GM12872 (cell line): ENCODE results near the gene INPP5K.

ENCODE experiments used
- TF ChIP-seq, protein P1 (sequence below): IDR thresholded peaks from 3 replicates; pipeline ENCODE4 v1.5.1; 2011; ENCODE audit warnings: low read depth, mild to moderate bottlenecking, low read length, moderate library complexity; ENCODE audit not compliant: insufficient read depth

The INPP5K gene

DNA sequence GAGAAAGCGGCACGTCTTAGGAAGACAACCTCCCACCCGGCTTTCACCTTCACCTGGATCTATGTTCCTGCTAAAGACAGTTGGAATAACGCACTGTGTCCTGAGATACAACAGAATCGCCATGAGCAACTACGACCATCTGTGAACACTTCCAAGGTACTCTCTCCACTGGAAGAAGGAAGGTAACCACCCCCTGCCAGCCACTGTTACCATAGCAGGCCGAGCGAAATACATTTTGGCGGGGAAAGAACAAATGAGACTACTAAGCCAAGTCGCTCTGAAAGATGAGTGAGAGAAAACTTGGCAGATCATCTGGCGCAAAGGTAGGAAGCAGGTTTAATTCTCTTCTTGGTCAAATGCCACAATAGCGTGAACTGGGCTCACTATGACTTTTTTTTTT, 70.2 kb downstream of the INPP5K start:
- TF ChIP-seq, protein P1, sequence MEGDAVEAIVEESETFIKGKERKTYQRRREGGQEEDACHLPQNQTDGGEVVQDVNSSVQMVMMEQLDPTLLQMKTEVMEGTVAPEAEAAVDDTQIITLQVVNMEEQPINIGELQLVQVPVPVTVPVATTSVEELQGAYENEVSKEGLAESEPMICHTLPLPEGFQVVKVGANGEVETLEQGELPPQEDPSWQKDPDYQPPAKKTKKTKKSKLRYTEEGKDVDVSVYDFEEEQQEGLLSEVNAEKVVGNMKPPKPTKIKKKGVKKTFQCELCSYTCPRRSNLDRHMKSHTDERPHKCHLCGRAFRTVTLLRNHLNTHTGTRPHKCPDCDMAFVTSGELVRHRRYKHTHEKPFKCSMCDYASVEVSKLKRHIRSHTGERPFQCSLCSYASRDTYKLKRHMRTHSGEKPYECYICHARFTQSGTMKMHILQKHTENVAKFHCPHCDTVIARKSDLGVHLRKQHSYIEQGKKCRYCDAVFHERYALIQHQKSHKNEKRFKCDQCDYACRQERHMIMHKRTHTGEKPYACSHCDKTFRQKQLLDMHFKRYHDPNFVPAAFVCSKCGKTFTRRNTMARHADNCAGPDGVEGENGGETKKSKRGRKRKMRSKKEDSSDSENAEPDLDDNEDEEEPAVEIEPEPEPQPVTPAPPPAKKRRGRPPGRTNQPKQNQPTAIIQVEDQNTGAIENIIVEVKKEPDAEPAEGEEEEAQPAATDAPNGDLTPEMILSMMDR, result no peak
